ENCODE data around the gene RNF31. TPM values are rescaled to one million over a fixed set of nuclear protein-coding genes. Genes with fewer than 3 reads are reported as not detected.

Gene RNF31
- total RNA-seq, 1 donor from 2014 or later = 38.2 TPM

- DNase-seq = no peak
These were observed 9.5 kb upstream of the RNF31 start for GRCh38 chr14:24137529-24138395.

- no peak for DNase-seq
These were observed 8.7 kb upstream of the RNF31 start for GRCh38 chr14:24138396-24139271.

- DNase-seq = no peak
These were observed 7.9 kb upstream of the RNF31 start for GRCh38 chr14:24139272-24139934.

GRCh38 chr14:24141097-24141880 is 6.0 kb upstream of the RNF31 start, which contains the start of gene EMC9:
Gene EMC9, minus strand, starts transcription at chr14:24141591. Its CDS starts 287 bp downstream, at chr14:24141304.
- peak; percentile 100 for DNase-seq

- no peak for DNase-seq
These were observed 3.8 kb upstream of the RNF31 start for GRCh38 chr14:24143511-24143910.

GRCh38 chr14:24144451-24144850 is 2.8 kb upstream of the RNF31 start:
- no peak for DNase-seq

GRCh38 chr14:24145219-24145618 is 2.1 kb upstream of the RNF31 start:
- no peak for DNase-seq

- DNase-seq = no peak
These were observed 1.4 kb upstream of the RNF31 start for GRCh38 chr14:24145690-24146452.

- peak; percentile 98 for DNase-seq
These were observed 783 bp upstream of the RNF31 start, which contains the start of gene PSME2 for GRCh38 chr14:24146453-24146977. Gene PSME2, minus strand, starts transcription at chr14:24146610. Its CDS starts 29 bp downstream, at chr14:24146581.

GRCh38 chr14:24147761-24148428 is 597 bp downstream of the RNF31 start:
- DNase-seq = no peak

GRCh38 chr14:24149302-24149969 is 2.1 kb downstream of the RNF31 start:
- no peak for DNase-seq

- DNase-seq = no peak
These were observed 2.8 kb downstream of the RNF31 start for GRCh38 chr14:24150061-24150460.

GRCh38 chr14:24150567-24150966 is 3.3 kb downstream of the RNF31 start:
- no peak for DNase-seq

GRCh38 chr14:24150993-24151392 is 3.7 kb downstream of the RNF31 start:
- no peak for DNase-seq

GRCh38 chr14:24151404-24152080 is 4.2 kb downstream of the RNF31 start:
- no peak for DNase-seq

- DNase-seq = no peak
These were observed 7.8 kb downstream of the RNF31 start for GRCh38 chr14:24155100-24155499.

GRCh38 chr14:24156840-24157239 is 9.5 kb downstream of the RNF31 start:
- no peak for DNase-seq

- DNase-seq = no peak
These were observed 10.0 kb downstream of the RNF31 start for GRCh38 chr14:24157331-24157730.

Measured in tongue (tissue), 2 donors.